DMS153 treated with DMSO at 0.1 percent for 48 hours (cell line): Measurements from ENCODE around the gene TCTN2.

Source experiments
- DNase-seq: peaks from one replicate; lab custom pipeline; 2025; ENCODE audit not compliant: unreplicated experiment; lab: John Stamatoyannopoulos, UW

Gene TCTN2

DNA sequence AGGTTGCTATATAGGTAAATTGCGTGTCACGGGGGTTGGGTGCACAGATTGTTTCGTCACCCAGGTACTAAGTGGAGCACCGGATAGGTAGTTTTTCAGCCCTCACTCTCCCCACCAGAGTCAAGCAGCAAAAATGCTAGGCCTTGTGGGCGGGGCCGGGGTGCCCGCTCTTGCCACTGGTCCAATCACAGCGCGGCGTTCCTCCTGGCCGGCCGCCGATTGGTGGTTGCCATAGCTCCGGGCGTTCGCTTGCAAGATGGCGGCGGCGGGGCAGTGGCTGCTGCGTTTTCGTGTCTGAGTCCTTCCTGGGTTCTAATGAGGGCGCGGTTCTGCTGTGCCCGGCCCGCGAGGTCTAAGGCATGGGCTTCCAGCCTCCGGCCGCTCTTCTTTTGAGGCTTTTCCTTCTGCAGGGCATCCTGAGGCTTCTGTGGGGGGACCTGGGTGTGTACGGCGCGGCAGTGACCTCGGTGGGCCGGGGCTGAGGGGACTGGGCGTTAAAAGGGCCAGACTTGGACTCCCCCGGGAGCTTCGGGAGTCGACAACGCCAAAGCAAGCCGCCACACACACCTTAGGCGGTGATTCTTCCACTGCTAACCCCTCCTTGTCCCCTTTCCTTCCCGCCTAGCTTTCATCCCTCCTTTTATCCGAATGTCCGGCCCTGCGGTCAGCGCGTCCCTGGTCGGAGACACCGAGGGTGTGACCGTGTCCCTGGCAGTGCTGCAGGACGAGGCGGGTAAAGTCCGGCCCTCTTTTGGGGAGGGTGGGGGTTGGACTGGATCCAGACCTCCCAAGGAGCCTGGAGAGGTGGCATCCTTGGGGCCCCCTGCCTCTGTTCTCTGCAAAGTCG is at the start of gene TCTN2:
TCTN2 (plus strand) TSS at position 232 of the 847 bp plus-strand sequence; CDS start at position 360, 128 bp downstream.
- DNase-seq: peak; percentile 97

DNA sequence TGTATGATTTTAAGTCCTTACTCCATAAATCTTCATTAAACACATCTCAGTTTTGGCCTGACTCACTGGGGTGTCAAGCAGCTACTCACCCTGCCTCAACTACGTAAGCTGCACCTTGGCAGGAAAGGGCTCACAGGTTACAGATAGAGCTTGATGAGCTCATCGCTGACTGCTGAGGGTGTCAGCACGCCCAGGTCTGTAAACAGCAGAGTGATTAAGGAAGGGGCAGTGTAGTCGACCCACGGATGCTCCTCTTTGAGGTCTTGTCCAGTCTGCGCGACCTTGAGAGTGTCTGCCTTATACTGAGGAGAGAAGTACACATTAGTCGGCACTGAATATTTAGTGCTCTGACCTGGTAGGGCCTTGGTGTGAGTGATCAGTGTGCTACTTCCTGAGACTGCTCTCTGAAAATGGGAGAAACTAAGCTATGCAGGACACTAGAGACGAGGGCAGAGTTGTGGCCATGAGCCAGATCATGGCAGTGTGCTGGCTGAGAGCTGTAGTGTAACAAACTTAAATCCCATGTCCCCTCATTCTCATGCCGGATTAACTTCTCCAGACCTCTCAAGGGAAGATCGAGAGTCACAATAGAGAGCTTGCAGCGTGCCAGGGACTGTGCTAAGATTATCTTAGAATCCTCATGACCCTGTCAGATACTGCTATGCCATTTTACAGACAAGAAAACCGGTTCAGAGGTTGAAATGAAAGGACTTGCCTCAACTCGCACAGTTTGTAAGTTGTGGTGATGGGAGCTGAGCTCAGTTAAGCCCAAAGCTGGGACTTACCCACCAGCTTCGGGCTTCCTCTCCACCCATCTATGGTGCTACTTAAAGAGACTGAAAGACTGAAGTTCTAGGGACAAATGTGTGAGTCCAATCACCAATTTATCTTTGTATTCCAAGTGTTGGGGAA is 49.0 kb upstream of the TCTN2 start:
- no peak for DNase-seq

DNA sequence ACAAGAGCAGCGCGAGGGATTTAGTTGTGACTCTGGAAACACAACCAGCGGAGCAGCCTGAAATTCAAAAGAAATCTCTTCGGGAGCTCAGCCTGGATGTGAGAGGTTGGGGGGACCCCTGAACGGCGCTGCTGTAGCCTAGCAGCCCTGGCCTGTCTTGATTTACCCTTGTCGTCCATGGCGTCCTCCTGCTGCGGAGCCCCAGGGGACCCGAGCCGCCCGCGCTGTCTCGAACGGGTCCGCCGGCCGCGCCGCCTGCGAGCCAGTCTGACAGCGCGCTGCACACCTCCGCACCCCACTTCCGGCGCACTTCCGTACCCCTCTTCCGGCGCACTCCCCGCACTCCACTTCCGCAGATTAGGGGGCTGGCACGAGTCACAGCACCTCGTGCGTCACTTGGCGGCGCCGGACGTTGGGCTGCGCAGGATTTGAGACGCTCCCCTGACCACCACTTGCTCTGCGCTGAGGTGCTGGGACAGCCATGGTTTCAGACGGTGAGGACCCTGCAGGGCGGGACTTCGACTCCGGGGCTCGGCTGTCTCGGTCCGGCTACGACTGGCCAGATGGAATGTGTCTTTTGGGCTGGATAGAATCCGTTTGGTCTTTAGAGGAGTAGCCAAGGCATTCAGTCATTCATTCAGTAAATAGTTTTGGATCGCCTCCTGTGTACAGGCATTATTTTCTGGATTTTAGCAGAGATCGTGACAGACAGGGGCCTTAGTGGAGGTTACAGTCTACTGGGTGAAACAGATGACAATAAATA is 37.4 kb upstream of the TCTN2 start, which contains the start of the genes EIF2B1 and GTF2H3:
EIF2B1 (minus strand) TSS at position 308 of the 763 bp plus-strand sequence; CDS start at position 179, 129 bp downstream.
GTF2H3 (plus strand) TSS at position 451 of the 763 bp plus-strand sequence; CDS start at position 482, 31 bp downstream.
- DNase-seq: peak; percentile 93

DNA sequence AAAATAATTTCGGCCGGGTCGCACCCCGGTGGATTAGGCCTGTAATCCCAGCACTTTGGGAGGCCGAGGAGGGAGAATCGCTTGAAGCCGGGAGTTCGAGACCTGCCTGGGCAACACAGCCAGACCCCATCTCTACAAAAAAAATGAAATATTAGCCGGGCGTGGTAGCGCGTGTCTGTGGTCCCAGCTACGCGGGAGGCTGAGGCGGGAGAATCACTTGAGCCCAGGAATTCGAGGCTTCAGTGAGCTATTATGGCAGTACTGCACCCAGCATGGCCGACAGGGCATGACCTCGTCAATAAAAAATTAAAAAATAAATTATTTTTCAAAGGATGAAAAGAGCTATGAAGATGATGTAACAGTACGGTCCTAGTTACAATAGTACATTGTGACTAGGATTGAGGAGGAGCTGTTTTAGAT is 36.8 kb upstream of the TCTN2 start:
- no peak for DNase-seq

DNA sequence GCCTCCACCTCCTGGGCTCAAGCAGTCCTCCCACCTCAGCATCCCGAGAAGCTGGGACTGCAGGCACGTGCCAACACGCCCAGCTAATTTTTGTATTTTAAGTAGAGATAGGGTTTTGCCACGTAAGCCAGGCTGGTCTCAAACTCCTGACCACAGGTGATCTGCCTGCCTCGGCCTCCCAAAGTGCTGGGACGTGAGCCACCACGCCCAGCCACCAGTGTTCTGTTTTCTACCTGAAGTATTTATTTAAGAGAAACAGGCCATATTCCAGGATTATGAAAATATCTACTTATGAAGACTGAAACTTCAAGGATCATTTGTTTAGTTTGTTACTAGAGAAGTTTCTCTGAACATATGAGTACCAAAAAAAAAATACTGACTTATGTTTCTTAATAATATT is 27.0 kb upstream of the TCTN2 start:
- DNase-seq: no peak

DNA sequence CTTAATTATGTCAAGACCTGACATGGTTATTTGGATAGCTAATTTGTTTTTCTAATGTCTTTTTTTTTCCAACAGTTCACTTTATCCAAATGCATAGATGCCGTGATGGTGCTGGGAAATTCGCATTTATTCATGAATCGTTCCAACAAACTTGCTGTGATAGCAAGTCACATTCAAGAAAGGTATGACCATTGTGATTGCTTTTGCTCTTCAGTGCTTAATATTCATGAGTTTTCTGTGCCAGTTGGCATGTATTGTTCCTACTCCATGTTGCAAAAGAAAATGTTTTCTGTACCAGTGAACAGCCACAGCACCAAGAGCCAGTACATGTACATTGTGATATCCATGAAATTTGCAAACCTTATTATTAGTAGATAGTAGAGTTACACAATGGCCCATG is 25.5 kb upstream of the TCTN2 start:
- no peak for DNase-seq

DNA sequence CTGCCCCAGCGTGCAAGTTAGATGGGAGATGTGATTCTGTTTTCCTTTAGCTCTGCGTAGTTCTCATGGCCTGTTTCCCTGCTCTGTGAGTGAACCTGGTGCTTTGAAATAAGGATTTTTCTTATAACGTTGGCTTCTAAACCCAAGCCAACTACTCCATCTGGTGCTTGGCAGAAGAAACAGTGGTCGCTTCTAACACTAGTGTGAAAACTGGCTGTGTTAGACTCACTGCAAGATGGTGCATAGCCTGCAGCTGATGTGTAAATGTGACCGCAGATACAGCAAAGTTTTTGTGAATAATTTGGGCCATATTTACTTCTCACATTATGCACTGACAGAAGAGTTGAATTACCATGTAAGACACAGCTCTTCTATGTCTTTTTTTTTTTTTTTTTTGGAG is 25.0 kb upstream of the TCTN2 start:
- DNase-seq: no peak

DNA sequence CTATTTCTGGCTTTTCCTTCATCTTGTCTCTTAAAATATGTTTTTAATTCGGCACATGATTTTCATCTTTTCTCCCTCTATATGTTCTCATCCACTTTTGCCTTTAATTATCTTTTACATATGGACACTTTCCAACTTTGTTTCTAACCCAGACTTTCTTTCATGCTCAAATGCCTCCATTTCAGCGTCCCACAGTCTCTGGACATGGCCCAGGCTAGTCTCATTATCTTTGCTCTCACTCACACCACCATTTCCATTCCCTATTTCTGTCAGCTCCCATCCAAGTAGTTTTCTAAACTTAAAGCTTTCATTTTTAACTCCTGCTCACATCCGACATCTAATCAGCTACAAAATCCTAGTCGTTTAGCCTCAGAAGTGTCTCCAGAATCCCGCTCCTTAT is 22.5 kb upstream of the TCTN2 start:
- no peak for DNase-seq

DNA sequence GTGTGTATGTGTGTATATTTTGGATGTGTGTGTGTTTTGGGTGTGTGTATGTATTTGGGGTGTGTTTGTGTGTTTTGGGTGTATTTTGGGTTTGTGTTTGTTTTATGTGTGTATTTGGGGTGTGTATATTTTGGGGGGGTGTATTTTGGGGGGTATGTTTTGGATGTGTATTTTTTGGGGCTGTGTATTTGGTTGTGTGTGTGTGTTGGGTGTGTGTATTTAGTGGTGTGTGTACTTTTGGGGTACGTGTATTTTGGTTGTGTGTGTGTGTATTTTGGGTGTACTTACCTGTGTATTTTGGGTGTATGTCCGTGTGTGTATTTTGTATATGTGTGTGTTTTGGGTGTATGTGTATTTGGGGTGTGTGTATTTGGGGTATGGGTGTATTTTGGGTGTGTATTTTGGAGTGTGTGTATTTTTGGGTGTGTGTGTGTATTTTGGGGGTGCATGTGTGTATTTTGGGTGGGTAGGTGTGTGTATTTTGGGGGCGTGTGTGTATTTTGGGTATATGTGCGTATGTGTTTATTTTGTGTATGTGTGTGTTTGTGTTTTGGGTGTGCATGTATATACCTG is 16.7 kb upstream of the TCTN2 start:
- no peak for DNase-seq

DNA sequence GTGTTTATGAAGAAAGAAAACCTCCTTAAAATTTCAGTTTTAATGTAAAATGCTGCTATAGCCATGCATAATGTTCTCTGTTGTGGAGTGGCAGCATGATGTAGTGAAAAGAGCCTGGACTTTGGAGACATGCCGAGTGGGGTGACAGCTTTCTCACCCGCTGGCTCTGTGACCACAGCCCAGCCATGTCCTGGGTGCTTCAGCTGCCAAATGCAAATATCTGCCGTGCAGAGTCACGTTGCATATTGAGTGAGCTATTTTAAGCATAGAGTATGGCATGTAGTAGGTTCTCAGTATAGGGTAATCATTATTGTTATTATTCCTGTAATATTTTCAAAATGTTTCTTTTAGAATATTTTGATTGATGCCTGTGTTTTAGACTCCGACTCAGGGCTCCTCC is 15.5 kb upstream of the TCTN2 start:
- DNase-seq: no peak

DNA sequence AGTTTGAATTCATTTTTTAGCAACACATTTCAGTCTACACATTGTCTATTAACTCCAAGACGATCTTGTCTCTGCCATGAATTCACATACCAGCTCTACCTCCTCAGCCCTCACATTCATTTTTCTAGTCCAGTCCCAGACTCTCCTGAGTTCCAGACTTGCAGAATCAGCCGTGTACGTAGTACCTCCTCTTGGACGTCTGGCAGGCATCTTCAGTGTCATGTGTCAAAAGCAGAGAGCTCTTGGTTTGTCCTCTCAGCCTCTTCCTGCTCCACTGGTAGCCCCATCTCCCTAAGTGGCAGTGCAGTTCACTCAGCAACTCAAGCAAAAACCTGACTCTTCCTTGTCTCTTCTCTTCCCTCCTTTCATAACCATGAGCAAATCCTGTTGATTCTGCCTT is 14.5 kb upstream of the TCTN2 start:
- no peak for DNase-seq

DNA sequence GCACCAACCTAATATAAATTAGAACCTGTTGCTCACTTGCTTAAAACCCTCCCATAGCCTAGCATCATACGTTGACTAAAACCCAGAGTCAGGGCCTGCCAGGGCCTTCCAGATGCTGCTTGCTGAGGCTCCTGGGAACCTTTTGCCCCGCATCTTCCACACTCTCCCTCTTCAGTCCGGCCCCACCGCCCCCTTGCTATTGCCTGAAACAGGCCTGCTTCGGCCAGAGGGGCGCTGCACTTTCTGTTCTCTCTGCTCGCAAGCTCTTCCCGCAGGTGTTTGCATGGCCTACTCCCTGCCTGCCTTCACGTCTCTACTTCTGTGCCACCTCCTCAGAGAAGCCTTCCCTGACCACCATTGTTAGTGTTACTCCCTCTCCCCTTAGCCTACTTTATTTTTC is 13.7 kb upstream of the TCTN2 start:
- DNase-seq: no peak

DNA sequence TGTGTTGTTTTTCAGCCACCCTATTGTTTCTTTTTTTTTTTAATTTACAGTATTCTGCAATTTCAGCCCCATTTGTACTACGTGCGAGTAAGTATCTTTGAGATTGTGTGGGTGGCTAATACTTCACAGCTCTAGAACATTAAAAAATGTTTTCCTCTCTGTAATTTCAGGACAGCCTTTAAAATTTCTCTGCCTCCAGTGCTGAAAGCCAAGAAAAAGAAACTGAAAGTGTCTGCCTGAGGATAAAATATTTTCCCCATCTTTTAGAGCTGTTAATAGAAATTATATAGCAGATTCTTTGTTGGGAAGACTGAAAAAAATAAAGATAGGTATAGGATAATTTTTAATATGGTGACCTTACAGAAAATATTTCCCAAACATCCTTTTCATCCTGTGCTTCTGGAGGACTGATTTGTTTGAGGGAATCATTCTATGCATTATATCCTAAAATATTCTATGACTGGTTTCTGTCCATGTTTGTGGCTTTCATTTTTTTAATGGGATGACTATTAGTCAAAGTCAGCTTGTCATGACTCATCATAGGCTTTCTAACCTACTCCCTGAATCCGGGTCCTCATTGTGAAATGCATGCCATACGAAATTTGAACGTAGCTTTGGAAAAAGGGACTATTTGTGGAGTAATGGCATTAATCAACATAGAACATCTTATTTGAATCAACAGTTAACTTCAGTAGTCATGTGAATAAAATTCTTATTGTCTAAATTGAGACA is 10.8 kb upstream of the TCTN2 start:
- DNase-seq: no peak

DNA sequence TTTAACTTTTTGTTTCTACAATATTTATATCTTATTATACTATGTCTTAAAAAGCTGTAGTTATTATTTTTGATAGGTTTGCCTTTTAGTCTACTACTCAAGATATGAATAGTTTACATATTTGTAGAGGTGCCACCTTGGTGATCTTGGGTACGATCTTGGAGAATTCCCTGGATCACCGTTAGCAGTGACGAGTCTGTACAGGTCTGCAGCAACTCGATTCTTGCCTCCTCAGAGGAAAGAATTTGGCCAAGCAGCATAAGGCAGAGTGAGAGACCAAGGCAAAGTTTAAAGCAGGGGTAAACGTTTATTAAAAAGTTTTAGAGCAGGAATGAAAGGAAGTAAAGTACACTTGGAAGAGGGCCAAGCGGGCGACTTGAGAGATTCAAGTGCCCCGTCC is 3.1 kb upstream of the TCTN2 start:
- DNase-seq: no peak

DNA sequence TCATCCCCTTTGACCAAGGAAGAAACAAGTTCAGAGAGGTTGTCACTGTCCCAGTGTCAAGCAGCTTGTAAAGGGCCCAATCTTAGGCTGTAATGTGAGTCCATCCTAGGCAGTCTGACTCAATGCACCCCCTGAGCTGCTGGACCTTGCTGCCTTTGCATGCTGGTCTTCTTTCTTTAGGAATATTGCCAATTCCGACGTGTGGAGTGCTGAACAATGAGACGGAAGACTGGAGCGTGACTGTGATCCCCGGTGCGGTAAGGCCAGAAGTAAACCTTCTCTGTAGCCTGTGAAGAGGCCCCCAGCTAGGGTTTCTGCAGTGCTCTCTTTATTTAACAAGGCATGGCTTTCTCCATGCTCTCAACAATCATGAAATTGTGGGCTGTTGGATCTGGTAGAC is 963 bp downstream of the TCTN2 start:
- no peak for DNase-seq

DNA sequence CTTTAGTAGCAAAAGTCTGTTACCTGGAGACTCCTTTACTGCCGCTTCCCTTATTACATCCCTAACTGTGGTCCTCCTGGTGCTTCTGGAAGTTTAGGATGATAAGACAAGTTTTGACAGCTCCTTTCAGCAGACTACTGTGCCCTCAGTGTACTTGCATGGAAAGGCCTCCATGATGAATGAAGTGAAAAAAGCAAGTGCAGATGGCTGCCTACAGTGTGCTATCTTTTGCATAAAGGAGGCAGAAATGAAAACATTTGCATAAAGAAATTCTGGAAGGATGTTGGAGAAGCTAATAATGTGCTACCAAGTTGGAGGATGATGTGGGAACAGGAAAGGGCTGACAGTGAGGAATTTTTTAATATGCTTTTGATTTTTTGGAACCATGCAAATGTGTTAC is 4.5 kb downstream of the TCTN2 start:
- DNase-seq: no peak

DNA sequence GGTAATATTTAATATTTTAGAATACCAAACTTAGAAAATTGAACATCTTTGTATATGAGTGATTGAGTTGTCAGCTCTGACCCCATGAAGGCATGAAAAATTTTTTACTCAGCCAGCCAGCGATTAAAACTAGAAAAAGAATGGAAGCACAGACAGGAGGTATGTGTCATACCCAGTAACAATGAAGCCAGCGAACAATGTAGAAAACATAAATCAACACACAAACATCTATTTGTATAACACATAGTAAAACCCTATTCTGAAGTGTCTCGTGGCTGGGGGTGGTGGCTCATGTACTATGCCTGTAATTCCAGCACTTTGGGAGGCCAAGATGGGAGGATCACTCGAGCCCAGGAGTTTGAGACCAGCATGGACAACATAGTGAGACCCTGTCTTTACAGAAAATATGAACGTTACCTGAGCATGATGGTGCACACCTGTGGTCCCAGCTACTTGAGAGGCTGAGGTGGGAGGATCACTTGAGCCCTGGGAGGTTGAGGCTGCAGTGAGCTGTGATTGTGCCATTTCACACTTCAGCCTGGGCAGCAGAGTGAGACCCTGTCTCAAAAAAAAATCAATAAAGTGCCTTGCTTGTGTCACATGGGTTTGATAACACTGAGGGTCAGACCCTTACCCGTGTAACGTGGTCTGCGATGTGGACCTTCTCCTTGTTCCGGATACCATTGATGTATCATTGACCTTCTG is 5.9 kb downstream of the TCTN2 start:
- no peak for DNase-seq

DNA sequence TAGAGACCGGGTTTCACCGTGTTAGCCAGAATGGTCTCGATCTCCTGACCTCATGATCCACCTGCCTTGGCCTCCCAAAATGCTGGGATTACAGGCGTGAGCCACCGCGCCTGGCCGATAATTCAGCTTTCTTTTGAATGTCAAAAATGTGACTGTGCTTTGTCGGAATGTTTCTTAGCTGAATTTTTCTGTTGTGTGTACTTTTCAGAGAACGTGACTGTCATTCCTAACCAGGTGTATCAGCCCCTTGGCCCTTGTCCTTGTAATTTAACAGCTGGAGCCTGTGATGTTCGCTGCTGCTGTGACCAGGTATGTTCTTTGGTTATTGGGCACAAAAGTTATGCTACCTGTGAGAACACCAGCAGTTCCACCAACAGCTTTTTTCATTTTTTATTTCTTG is 8.1 kb downstream of the TCTN2 start:
- DNase-seq: no peak

DNA sequence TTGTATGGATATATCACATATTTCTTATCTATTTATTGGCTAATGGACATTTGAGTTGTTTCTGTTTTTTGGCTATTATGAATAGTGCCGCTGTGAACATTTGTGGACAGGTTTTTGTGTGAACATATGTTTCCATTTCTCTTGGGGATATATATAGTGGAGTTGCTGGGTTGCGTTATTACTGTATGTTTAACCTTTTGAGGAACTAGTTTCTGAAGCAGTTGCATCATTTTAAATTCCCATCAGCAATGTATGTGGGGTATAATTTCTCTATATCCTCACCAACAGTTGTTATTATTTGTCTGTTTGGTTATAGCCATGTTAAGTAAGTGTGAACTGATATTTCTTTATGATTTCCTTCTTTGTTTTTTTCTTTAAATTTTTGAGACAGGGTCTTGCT is 10.7 kb downstream of the TCTN2 start:
- no peak for DNase-seq
